ELF-1 (cell line): ENCODE data around the gene JMY.

Experiments used
- DNase-seq: peaks from one replicate; pipeline ENCODE4 v3.0.0-alpha.2; 2016; ENCODE audit warnings: low read depth, low spot score

Gene JMY

DNA sequence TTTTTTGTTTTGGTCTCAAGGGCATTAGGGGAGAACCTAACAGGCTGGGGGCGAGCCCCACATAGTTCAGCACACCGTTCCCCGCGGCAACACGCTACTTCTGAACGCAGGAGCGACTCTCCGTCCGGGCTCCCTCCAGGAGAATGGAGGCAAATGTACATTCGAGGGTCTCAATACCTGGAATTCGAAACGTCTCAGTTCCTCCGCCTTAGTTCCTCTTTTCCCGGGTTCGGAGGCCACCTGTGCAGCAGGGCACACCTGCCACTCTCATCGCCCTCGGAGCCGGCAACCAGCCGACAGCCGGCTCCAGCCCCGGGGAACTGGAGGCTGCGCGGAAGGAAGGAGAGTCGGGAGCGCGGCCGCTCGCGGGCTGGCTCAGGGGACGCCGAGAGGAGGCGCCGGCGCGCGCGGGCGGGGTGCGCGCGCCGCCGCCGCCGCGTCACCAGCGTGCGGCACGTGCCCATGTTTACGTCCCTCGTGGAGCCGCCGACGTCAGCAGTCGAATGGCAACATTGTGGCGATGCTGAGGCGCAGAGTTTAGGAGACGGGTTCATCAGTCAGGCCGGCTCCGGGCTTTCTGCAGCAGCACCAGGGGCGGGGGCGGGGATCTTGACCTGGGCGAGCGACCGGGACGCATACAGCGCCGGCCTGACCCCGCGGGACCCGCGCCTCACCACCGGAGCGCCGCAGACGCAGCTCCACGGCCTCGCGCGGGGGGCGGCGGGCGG is at the start of gene JMY:
TSS of gene JMY (plus strand) at position 498 of the 728 bp plus-strand sequence. CDS start 520 bp downstream, outside the sequence.
- peak; percentile 86 for DNase-seq

DNA sequence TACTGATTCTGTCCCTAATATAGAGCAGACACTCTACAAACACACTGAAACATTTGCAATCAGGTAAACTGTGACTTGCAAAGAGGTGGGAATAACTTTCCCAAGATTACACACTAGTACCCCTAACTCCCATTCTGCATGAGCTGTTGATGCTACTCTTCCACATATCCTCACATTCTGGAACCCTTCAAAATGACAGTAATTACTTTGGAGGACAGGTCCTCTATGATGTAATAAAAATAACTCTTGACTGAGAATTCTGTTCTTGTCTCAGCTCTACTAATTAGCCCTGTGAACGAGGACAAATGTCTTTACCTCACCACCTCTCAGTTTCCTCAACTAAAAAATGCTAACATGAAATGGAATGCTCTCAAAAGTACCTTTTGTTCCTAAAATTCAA is 49.5 kb upstream of the JMY start:
- no peak for DNase-seq

- DNase-seq: no peak
Measured at GRCh38 chr5:79189439-79190234, 46.3 kb upstream of the JMY start.

DNA sequence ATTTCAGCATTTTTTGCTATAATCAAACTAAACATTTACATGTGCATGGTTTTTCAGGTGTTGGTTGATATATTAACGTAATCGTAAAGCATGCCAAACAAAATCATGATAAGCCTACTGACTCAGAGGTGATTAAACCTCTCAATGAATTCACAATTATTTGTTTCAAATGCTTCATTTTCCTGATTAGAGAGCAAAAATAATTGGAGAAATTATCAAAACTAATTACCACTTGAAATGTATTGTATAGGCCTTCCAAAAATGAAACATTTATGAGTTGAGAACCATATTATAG is 45.7 kb upstream of the JMY start:
- no peak for DNase-seq

GRCh38 chr5:79191457-79191856 is 44.5 kb upstream of the JMY start:
- DNase-seq: no peak

GRCh38 chr5:79193643-79194042 is 42.3 kb upstream of the JMY start:
- no peak for DNase-seq

- no peak for DNase-seq
Measured at GRCh38 chr5:79200573-79201183, 35.3 kb upstream of the JMY start.

DNA sequence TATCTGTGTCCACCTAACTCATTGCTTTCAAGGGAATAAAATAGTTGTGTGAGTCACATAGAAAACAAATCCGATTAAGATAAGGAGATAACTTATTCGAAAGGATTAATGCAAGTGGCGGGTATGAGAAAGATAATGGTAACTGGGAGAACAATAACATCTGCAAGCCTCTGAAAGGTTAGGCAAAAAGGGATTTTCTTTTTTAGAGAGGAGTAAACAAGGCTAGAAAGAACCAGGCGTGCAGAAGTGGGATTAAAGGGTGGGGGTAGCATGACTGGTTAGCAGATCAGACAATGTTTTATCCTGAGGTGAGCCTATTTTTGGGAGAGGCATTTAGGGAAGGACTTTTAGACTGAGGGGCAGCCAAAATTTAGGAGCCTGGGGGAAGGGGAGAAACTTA is 34.7 kb upstream of the JMY start:
- no peak for DNase-seq

DNA sequence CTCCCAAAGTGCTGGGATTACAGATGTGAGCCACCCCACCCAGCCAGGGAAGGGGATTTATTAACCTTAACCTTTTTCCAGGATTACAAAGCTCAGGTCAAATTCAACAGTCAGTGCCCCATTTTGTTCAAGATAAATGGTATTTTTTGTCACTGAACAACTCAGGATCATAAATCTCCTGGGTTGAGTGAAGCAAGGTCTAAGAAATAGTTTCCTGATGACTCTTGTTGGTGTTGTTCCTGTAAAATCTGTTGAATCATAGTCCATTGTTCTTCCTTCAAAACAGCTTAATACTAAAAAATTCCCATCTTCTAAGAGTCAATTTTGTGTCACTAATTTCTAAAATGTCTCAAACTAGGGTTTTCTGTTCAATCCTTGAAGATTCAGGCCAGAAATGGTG is 33.9 kb upstream of the JMY start:
- no peak for DNase-seq

- no peak for DNase-seq
Measured at GRCh38 chr5:79205965-79206364, 30.0 kb upstream of the JMY start.

- DNase-seq: no peak
Measured at GRCh38 chr5:79206541-79206940, 29.4 kb upstream of the JMY start.

- DNase-seq: no peak
Measured at GRCh38 chr5:79209505-79209904, 26.4 kb upstream of the JMY start.

DNA sequence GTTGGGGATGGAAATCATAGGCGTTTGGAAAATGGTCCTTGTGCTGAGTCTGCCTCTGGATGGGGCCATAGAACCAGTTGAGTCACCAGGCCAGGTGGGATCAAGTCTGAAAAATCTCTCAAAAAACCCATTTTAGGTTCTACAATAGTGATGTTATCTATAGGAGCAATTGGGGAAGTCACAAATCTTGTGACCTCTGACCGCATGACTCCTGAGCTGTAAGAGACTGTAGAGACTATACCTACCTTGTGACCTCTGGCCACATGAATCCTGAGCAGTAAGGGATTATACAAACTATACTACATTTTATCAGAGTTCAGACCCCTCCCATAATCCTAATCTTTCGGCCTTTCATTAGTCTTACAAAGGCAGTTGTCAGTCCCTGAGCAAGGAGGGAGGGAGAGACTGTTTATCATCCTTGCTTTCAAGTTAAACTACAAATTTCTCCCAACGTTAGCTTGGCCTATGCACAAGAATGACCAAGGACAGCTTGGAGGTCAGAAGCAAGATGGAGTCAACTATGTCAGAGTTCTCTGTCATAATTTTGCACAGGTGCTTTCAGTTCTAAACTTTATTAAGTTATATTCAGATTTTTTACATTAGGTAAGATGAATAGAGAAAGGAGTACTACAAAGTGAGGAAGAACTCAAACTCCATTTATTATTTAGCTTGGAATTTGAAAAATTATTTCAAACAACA is 11.5 kb upstream of the JMY start:
- DNase-seq: no peak

DNA sequence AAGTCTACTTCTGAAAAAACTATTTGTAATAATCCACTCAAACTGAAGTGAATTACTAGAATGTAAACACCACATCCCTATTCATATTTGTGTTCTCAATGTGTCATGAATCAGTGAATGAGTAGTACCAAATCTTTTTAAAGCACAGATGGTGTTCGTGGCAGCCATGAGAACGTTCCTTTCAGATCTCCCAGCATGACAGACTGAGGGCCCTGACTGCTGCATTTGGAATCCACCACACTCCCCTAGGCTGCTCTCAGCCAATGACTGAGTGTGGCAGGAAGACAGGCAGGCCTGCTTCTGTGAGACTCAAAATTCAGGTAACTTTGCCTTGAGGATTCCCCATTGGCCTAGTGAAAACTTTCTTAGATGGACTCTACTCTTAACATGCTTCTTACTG is 10.9 kb upstream of the JMY start:
- DNase-seq: no peak

DNA sequence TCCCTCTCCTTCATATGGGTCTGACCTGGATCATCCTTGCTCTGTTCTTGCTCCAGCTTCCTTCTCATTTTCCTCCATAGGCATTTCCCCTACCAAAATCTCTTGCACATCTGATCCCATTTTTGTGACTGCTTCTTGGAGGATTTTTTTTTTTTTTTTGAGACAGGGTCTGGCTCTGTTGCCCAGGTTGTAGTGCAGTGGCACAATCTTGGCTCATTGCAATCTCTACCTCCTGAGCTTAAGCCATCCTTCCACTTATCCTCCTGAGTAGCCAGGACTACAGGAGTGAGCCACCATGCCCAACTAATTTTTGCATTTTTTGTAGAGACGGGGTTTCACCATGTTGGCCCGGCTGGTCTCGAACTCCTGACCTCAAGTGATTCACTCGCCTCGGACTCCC is 10.5 kb upstream of the JMY start:
- DNase-seq: no peak

- DNase-seq: no peak
Measured at GRCh38 chr5:79227484-79228025, 8.4 kb upstream of the JMY start.

DNA sequence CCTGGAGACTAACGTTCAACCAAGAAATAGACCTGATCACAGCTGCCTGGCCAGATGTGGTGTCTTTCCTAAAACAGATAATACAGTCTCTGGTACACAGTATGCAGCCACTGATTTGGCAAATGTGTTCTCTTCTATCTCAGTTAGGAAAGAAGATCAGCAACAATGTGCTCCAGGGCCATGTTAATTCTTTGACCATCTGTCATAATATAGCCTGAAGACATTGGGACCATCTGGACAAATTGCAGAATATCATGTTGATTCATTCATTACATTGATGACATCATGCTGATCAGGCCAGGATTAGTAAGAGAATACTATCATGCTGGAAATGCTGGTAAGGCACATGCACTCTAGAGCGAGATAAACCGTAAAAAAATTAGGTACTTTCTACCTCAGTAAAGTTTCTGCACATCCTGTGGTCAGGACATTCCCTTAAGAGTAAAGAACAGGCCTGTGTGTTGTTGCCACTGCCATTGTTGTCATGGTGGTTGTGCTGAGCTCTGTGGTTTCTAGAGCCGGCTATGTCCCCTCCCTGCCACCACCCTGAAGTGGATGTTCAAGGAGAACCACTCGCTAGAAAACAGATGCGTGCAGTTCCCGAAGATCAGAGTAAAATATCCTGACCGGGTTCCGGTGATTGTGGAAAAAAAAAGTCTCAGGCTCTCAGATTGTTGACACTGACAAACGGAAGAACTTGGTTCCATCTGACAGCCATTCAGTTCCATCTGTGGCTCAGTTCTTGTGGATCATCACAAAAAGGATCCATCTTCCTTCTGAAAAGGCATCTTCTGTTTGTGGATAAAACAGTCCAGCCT is 6.4 kb upstream of the JMY start:
- DNase-seq: no peak

DNA sequence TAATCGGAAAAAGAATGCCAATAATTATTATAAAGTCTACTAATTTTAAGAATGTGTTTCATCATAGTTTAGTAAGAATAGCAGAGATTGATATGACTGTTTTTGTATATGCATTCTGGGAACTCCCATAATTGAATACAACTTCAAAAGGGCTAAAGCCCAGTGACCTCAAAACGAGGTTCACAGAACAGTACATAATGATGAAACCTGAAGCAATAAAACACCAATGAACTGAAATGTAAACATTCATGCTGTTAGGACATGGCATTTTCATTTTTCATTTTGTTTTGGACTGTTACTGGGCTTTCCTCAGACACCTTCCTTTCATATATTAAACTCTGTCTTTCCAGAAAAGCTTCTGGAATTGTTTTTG is 684 bp upstream of the JMY start:
- no peak for DNase-seq

DNA sequence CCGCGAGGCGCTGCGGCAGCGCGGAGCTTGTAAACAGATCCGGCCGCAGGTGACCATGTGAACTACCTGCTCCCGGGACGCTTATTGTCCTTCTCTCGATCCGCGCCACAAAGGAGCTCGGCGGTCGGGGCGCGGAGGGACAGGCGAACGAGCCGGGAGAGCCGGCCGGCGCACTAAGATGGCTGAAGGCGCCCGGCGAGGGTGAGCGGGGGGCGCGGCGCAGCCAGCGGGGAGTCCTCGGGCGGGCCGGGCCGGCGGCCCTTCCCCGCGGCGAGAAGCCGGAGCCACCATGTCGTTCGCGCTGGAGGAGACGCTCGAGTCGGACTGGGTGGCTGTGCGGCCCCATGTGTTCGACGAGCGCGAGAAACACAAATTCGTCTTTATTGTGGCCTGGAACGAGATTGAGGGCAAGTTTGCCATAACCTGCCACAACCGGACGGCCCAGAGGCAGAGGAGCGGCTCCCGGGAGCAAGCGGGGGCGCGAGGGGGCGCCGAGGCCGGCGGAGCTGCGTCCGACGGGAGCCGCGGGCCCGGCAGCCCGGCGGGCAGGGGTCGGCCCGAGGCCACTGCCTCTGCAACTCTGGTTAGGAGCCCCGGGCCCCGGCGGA is 535 bp downstream of the JMY start:
- DNase-seq: no peak

DNA sequence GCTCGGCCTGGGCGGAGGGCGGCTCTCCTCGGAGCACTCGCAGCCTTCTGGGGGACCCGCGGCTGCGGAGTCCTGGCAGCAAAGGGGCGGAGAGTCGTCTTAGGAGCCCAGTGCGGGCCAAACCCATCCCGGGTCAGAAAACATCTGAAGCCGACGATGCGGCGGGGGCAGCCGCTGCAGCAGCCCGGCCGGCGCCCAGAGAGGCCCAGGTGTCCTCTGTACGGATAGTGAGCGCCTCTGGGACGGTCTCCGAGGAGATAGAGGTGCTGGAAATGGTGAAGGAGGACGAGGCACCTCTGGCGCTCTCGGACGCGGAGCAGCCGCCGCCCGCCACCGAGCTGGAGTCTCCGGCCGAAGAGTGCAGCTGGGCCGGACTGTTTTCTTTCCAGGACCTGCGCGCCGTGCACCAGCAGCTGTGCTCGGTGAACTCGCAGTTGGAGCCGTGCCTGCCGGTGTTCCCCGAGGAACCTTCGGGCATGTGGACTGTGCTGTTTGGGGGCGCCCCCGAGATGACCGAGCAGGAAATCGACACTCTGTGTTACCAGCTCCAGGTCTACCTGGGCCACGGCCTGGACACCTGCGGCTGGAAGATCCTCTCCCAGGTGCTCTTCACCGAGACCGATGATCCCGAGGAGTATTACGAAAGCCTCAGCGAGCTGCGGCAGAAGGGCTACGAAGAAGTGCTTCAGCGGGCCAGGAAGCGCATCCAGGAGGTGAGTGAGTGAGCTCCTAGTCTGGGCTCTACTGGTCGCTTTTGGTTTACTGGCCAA is 1.2 kb downstream of the JMY start:
- DNase-seq: peak; percentile 76
